CD4-positive, alpha-beta memory T cell (primary cell): ENCODE measurements around the gene KLC1. TPM values are rescaled to one million over a fixed set of nuclear protein-coding genes. Genes with fewer than 3 reads are reported as not detected.
A peak's percentile ranks its signal among the peaks of the same experiment; 100 is the strongest.

Experiments used
- CTCF ChIA-PET: fragments of 350-600 bp; sonication (Branson Sonifier 250); formaldehyde crosslinking; loops from one replicate; lab custom pipeline; 2021; ENCODE audit warnings: inconsistent platforms; ENCODE audit not compliant: partially characterized antibody; lab: Charles Lee
- POLR2A ChIA-PET: fragments of 350-600 bp; sonication (Branson Sonifier 250); formaldehyde crosslinking; loops from one replicate; lab custom pipeline; 2021; ENCODE audit not compliant: partially characterized antibody; lab: Charles Lee
- DNase-seq, 5 donors: peaks; one replicate each; pipeline versions ENCODE4 v3.0.0 to v3.0.0-alpha.2; 2020 to 2022; ENCODE audit warnings: mixed read lengths in 1 of 5
- H3K27ac ChIP-seq: one replicate; pipeline ENCODE4 v1.7.0; 2013; ENCODE audit warnings: low read depth, low read length
- H3K27me3 ChIP-seq: 2 replicates; pipeline ENCODE4 v1.7.0; 2013; ENCODE audit warnings: mild to moderate bottlenecking, low read length, moderate library complexity; ENCODE audit not compliant: insufficient read depth
- H3K36me3 ChIP-seq: 2 replicates; pipeline ENCODE4 v1.7.0; 2013; ENCODE audit warnings: mild to moderate bottlenecking, low read length, moderate library complexity; ENCODE audit not compliant: insufficient read depth
- H3K4me1 ChIP-seq: 2 replicates; pipeline ENCODE4 v1.7.0; 2013; ENCODE audit warnings: mild to moderate bottlenecking, low read length, moderate library complexity; ENCODE audit not compliant: insufficient read depth
- H3K4me3 ChIP-seq, 2 donors: one replicate each; pipeline ENCODE4 v1.7.0; 2013; ENCODE audit warnings: low read length in 2 of 2, mild to moderate bottlenecking in 1 of 2
- H3K9me3 ChIP-seq, 2 donors: one replicate each; pipeline ENCODE4 v1.7.0; 2013; ENCODE audit warnings: low read length in 2 of 2, control low read depth in 1 of 2; ENCODE audit not compliant: control insufficient read depth in 1 of 2
- H3K27ac Mint-ChIP-seq, 7 donors: one replicate each; pipeline ENCODE4 v1.8.0; 2020 to 2021; ENCODE audit warnings: mixed read lengths in 7 of 7, mild to moderate bottlenecking in 6 of 7, inconsistent platforms in 3 of 7, moderate library complexity in 3 of 7
- H3K27me3 Mint-ChIP-seq, 2 donors: one replicate each; pipeline ENCODE4 v1.8.0; 2020 to 2021; ENCODE audit warnings: mixed read lengths in 2 of 2
- H3K36me3 Mint-ChIP-seq, 2 donors: one replicate each; pipeline ENCODE4 v1.8.0; 2020 to 2021; ENCODE audit warnings: mixed read lengths in 2 of 2, inconsistent platforms in 1 of 2, mild to moderate bottlenecking in 1 of 2
- H3K4me1 Mint-ChIP-seq, 4 donors: one replicate each; pipeline ENCODE4 v1.8.0; 2020 to 2021; ENCODE audit warnings: mixed read lengths in 4 of 4, mild to moderate bottlenecking in 1 of 4
- H3K4me3 Mint-ChIP-seq, 8 donors: one replicate each; pipeline ENCODE4 v1.8.0; 2020 to 2021; ENCODE audit warnings: mixed read lengths in 8 of 8, mild to moderate bottlenecking in 7 of 8, moderate library complexity in 6 of 8, inconsistent platforms in 3 of 8
- H3K9me3 Mint-ChIP-seq, 8 donors: one replicate each; pipeline ENCODE4 v1.8.0; 2020 to 2021; ENCODE audit warnings: mixed read lengths in 8 of 8, mild to moderate bottlenecking in 5 of 8, inconsistent platforms in 3 of 8, moderate library complexity in 1 of 8
- intact Hi-C: fragments of 100-400 bp; cut with micrococcal nuclease; formaldehyde crosslinking; loops from one replicate; pipeline ENCODE4 v1.15.1; 2023
- polyA plus RNA-seq, 2 donors: library from polyadenylated mRNA; unstranded; fragments of 300-500 nt; fragmentation: Illumina TruSeq; gene quantifications; one replicate each; pipeline ENCODE4 v1.2.3, GENCODE V29; 2021
- total RNA-seq, 2 experiments: library from RNA; stranded (reverse); gene quantifications; one replicate each; pipeline ENCODE4 v1.2.3, GENCODE V29; 2021

The KLC1 gene
- total and polyA plus RNA-seq, 4 experiments from 2014 or later = 31.8 to 278 (median 165) TPM

DNA sequence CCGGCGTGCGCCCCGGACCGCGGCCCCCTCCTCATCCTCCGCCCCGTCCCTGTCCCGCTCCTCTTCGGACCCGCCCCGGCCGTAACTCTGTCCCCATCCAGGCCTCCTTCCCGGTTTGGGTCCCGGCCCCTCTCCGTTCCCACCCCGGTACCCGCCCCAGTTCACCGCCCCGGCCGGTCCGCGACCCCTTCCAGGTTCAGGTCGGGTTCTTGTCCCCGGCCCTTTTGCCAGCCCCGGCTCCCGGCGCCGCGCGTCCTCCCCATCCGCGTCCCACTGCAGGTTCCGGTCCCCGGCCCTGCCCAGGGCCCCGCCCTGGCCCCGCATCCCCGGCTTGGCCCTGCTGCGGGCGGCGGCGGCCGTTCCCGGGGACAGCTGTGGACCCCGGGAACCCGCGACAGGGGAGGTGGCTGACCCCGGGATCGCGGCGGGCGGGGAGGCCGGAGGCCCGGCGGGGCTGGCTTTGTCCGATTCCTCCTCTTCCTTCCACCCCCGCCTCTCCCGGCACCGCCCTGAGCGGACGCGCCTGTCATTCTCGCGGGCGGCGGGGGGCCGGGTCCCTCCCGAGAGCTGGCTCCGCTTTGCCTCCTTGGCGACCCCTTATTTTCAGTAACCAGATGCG, 601 bp downstream of the KLC1 start:
- ChIA-PET CTCF (interaction anchor here (0.8 kb wide), 1 partner anchor 65 kb away, joined by 3 read pairs; no protein-coding TSS in a partner anchor), POLR2A (interaction anchor here (0.9 to 2.3 kb wide), 4 partner anchors 18 to 294 kb away, joined by 3 to 14 read pairs (median 4); no protein-coding TSS in a partner anchor)
- peaks cover 61% of the 10 kb centered on the region for H3K4me1 ChIP-seq
- H3K4me3 ChIP-seq = peak overlapping the region; percentile 49 to 85
- H3K9me3 Mint-ChIP-seq = no peaks in the 10 kb centered on the region
- H3K36me3 Mint-ChIP-seq = peaks cover 3 to 12% of the 10 kb centered on the region in 2 donors
- peak overlapping the region; percentile 89 for H3K27ac ChIP-seq
- intact Hi-C loops = loop anchor here (1.0 to 5.0 kb wide), 4 partner anchors 67 to 297 kb away; partner anchors contain the start of genes BAG5, COA8, EIF5 and XRCC3
- no peaks in the 10 kb centered on the region for H3K27me3 Mint-ChIP-seq
- H3K27ac Mint-ChIP-seq = peak overlapping the region; percentile 73 to 93 (median 89)
- peak; percentile 27 to 44 (median 37) for DNase-seq
- H3K4me1 Mint-ChIP-seq = peaks cover 27 to 59% (median 42%) of the 10 kb centered on the region in 4 donors
- peak overlapping the region; percentile 83 to 90 (median 87) for H3K4me3 Mint-ChIP-seq
- H3K27me3 ChIP-seq = no peaks in the 10 kb centered on the region
- H3K36me3 ChIP-seq = no peaks in the 10 kb centered on the region
- no peaks in the 10 kb centered on the region for H3K9me3 ChIP-seq

DNA sequence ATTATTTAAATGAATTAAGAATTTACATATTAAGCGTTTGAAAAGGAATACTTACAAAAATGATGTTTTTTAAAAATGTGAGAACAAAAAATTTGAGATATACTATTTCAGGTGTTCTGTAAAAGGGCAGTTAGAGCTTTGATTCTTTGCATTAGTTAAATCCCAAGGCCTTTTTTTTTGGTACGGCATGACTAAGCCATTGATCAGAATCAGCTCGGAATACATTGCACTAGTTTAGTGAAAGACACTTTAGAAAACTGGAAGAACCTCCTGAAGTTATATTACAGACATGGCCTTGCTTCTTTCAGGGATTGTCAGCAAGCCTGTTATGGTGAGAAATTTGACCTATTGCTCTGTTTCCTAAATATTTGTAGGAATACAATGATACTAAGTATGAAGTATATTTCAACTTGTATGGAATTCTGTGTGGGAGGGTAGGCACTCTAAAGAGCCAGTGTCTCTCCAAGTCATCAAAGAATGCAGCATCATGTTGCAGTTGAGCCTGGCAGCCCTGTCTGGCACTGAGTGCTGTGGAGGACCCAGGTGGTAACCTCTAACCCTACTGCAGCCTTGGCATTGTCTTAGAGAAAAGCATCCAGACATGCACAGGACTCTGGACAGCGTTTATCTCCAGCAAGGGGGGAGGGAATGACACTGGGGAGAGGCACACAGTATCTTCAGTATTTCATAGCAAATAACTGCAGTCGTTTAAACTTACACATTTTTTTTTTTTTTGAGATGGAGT, 1.5 kb downstream of the KLC1 start:
- peak overlapping the region; percentile 0 for H3K27ac ChIP-seq
- no peak for DNase-seq
- ChIA-PET CTCF (no interaction called here), POLR2A (no interaction called here)
- no peaks in the 10 kb centered on the region for H3K9me3 ChIP-seq
- H3K36me3 ChIP-seq = no peaks in the 10 kb centered on the region
- peak overlapping the region in 1 of 2 donors; percentile 85 for H3K4me3 ChIP-seq
- Mint-ChIP-seq H3K4me3 (peak overlapping the region; percentile 83 to 90 (median 87)), H3K9me3 (no peaks in the 10 kb centered on the region), H3K36me3 (peaks cover 8 to 17% of the 10 kb centered on the region in 2 donors), H3K4me1 (peaks cover 27 to 59% (median 44%) of the 10 kb centered on the region in 4 donors), H3K27ac (peak overlapping the region; percentile 29 to 93 (median 84)), H3K27me3 (no peaks in the 10 kb centered on the region)
- intact Hi-C loops = no loop called here
- peaks cover 61% of the 10 kb centered on the region for H3K4me1 ChIP-seq
- H3K27me3 ChIP-seq = no peaks in the 10 kb centered on the region

DNA sequence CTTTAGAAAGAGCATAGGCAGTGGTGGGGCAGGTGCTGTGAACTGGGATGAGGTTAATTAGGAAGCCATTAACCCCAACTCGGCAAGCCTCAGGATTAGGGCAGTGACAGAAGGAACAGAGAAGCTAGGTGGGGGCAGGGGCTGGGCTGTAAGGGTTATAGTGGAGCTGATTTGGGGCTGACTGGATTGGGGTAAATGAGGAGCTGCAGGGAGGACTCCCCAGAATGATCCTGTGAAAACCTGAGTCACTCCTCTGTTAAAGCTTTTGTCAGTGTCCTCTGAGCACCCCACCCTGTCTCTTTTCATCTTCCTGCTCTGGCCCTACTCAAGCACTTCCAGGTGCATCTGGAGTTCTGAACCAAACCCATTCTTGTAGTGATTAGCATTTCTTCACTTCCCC, 4.4 kb downstream of the KLC1 start:
- H3K9me3 ChIP-seq = no peaks in the 10 kb centered on the region
- intact Hi-C loops = no loop called here
- POLR2A ChIA-PET = no interaction called here
- DNase-seq = no peak
- H3K4me3 Mint-ChIP-seq = peak overlapping the region in 5 of 8 donors; percentile 3 to 53 (median 43)
- peaks cover 62% of the 10 kb centered on the region for H3K4me1 ChIP-seq
- no peaks in the 10 kb centered on the region for H3K9me3 Mint-ChIP-seq
- CTCF ChIA-PET = no interaction called here
- peaks cover 16 to 28% of the 10 kb centered on the region in 2 donors for H3K36me3 Mint-ChIP-seq
- no peaks in the 10 kb centered on the region for H3K27me3 Mint-ChIP-seq
- peak overlapping the region in 5 of 7 donors; percentile 29 to 80 (median 44) for H3K27ac Mint-ChIP-seq
- H3K27me3 ChIP-seq = no peaks in the 10 kb centered on the region
- H3K4me1 Mint-ChIP-seq = peaks cover 37 to 70% (median 53%) of the 10 kb centered on the region in 4 donors
- no peak overlapping the region for H3K27ac ChIP-seq
- H3K4me3 ChIP-seq = no peak overlapping the region
- no peaks in the 10 kb centered on the region for H3K36me3 ChIP-seq

DNA sequence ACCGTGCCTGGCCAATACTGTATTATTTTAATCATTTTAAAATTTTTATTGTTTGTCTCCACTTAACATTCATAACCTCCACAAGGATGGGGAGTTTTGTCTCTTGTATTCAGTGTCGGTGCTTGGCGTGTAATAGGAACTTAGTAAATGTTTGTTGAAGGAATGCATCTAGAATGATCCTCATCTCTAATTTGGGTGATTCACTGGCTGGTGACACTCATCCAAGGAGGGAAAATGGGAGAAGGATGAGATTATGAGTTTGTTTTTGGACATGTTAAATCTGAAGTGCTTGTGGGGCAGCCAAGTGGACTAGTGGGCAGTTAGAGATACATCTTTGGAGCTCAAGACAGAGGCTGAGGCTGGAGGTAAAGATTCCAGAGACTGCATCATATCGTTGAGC, 5.1 kb downstream of the KLC1 start:
- Histone ChIP-seq H3K27me3 (no peaks in the 10 kb centered on the region), H3K4me3 (no peak overlapping the region), H3K36me3 (no peaks in the 10 kb centered on the region), H3K27ac (no peak overlapping the region), H3K4me1 (peaks cover 66% of the 10 kb centered on the region), H3K9me3 (no peaks in the 10 kb centered on the region)
- intact Hi-C loops = no loop called here
- POLR2A ChIA-PET = no interaction called here
- peak overlapping the region in 3 of 7 donors; percentile 63 to 86 (median 79) for H3K27ac Mint-ChIP-seq
- H3K4me3 Mint-ChIP-seq = peak overlapping the region in 6 of 8 donors; percentile 3 to 84 (median 44)
- H3K9me3 Mint-ChIP-seq = no peaks in the 10 kb centered on the region
- H3K27me3 Mint-ChIP-seq = no peaks in the 10 kb centered on the region
- H3K36me3 Mint-ChIP-seq = peaks cover 19 to 32% of the 10 kb centered on the region in 2 donors
- H3K4me1 Mint-ChIP-seq = peaks cover 43 to 76% (median 58%) of the 10 kb centered on the region in 4 donors
- DNase-seq = no peak
- CTCF ChIA-PET = no interaction called here

DNA sequence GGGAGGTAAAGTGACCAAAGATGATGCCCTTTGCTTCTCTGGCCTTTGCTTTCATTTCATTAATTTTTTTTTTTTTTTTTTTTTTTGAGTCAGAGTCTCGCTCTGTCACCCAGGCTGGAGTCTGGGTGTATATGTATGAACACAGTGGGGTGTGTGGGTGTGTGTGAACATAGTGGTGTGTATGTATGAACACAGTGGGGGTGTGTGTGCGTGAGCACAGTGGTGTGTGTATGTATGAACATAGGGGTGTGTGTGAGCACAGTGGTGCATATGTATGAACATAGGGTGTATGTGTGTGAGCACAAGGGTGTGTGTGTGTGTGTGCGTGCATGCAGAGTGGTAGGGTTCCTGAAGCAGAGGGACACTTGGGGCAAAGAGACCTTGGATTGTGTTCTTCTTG, 9.6 kb downstream of the KLC1 start:
- Mint-ChIP-seq H3K27ac (peak overlapping the region in 3 of 7 donors; percentile 63 to 79 (median 74)), H3K4me3 (peak overlapping the region in 2 of 8 donors; percentile 23 to 58), H3K36me3 (peaks cover 16 to 28% of the 10 kb centered on the region in 2 donors), H3K27me3 (no peaks in the 10 kb centered on the region), H3K4me1 (peaks cover 39 to 67% (median 51%) of the 10 kb centered on the region in 4 donors), H3K9me3 (no peaks in the 10 kb centered on the region)
- ChIA-PET CTCF (no interaction called here), POLR2A (no interaction called here)
- H3K27ac ChIP-seq = no peak overlapping the region
- no peak for DNase-seq
- H3K36me3 ChIP-seq = no peaks in the 10 kb centered on the region
- no peaks in the 10 kb centered on the region for H3K9me3 ChIP-seq
- intact Hi-C loops = no loop called here
- H3K27me3 ChIP-seq = no peaks in the 10 kb centered on the region
- H3K4me1 ChIP-seq = peaks cover 38% of the 10 kb centered on the region
- no peak overlapping the region for H3K4me3 ChIP-seq

DNA sequence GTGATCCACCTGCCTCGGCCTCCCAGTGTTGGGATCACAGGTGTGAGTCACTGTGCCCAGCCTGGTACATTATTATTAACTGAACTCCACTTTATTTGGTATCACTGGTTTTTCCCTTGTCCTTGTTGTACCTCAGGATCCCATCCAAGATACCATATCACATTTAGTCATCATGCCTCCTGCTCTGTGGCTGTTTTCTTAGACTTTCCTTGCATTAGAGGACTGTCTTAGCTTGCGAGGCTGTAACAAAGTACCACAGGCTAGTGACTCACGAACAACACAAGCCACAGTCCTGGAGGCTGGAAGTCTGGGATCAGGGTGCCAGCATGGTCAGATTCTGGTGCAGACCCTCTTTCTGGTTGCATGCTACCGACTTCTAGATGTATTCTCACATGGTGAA, 12.2 kb downstream of the KLC1 start:
- no peak overlapping the region for H3K4me3 Mint-ChIP-seq
- ChIA-PET CTCF (no interaction called here), POLR2A (interaction anchor here (0.5 kb wide), 1 partner anchor 205 kb away, joined by 4 read pairs; no protein-coding TSS in a partner anchor)
- Histone ChIP-seq H3K27me3 (no peaks in the 10 kb centered on the region), H3K4me1 (peaks cover 17% of the 10 kb centered on the region), H3K4me3 (no peak overlapping the region), H3K36me3 (no peaks in the 10 kb centered on the region), H3K27ac (no peak overlapping the region), H3K9me3 (no peaks in the 10 kb centered on the region)
- H3K27me3 Mint-ChIP-seq = no peaks in the 10 kb centered on the region
- no peak for DNase-seq
- H3K9me3 Mint-ChIP-seq = no peaks in the 10 kb centered on the region
- intact Hi-C loops = no loop called here
- H3K36me3 Mint-ChIP-seq = peaks cover 12 to 14% of the 10 kb centered on the region in 2 donors
- H3K27ac Mint-ChIP-seq = peak overlapping the region in 3 of 7 donors; percentile 0 to 13 (median 4)
- H3K4me1 Mint-ChIP-seq = peaks cover 28 to 65% (median 43%) of the 10 kb centered on the region in 4 donors

DNA sequence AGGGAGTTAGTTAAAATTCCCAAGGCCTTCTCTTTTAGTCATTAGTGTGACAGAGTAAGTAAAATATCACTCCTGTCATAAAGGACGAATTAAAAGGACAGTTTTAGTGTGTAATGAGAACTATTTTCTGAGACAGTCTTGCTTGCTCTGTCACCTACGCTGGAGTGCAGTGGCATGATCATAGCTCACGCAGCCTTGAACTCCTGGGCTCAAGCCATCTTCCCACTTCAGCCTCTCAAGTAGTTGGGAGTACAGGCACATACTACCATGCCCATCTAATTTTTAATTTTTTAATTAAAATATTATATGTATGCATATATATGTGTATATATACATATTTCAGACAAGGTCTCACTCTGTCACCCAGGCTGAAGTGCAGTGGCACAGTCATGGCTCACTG, 17.2 kb downstream of the KLC1 start:
- peaks cover 14 to 52% (median 29%) of the 10 kb centered on the region in 4 donors for H3K4me1 Mint-ChIP-seq
- CTCF ChIA-PET = interaction anchor here (0.6 kb wide), 1 partner anchor 45 kb away, joined by 3 read pairs; no protein-coding TSS in a partner anchor
- no peak overlapping the region for H3K27ac Mint-ChIP-seq

More for the DNA sequence above, 17.2 kb downstream of the KLC1 start:
- intact Hi-C loops = no loop called here
- Mint-ChIP-seq H3K27me3 (no peaks in the 10 kb centered on the region), H3K36me3 (peaks cover 0 to 4% of the 10 kb centered on the region in 2 donors), H3K9me3 (no peaks in the 10 kb centered on the region), H3K4me3 (no peak overlapping the region)
- H3K4me1 ChIP-seq = peaks cover 5% of the 10 kb centered on the region
- H3K27me3 ChIP-seq = no peaks in the 10 kb centered on the region
- POLR2A ChIA-PET = no interaction called here
- no peak for DNase-seq
- H3K36me3 ChIP-seq = no peaks in the 10 kb centered on the region
- H3K9me3 ChIP-seq = no peaks in the 10 kb centered on the region
- no peak overlapping the region for H3K27ac ChIP-seq
- H3K4me3 ChIP-seq = no peak overlapping the region
